HG03342 (cell line): ENCODE data around the gene KY.

Source experiments
- ATAC-seq: cut with Tn5 transposase; IDR thresholded peaks from one replicate; pipeline ENCODE4 v1.9.1; 2021; ENCODE audit warnings: mild to moderate bottlenecking, moderate library complexity; ENCODE audit not compliant: unreplicated experiment

KY gene, protein sequence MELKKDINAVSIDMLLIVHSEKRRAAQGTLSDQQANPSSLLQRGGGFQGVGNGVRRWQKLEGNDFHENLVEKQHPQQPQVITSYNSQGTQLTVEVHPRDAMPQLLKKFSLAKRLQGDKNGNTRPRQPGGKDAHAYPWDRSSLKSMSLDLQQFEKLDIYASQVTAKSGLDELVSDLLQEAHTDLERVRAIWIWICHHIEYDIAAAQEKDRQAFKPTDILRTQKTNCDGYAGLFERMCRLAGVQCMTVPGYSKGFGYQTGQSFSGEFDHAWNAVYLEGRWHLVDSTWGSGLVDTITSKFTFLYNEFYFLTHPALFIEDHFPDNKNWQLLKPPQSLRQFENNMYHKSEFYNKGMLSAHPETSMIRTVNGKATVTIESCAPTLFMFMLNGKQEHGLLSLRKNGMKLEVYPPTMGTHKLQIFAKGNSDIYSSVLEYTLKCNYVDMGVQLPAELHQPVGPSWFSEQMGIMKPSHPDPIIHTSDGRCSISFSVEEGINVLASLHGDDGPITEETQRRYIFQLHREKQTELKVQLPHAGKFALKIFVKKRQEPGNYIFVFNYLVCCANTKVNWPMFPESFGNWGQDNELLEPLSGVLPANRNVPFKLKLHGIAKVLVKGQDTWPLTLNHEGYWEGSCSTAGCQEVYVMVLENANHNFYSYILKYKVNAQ

DNA sequence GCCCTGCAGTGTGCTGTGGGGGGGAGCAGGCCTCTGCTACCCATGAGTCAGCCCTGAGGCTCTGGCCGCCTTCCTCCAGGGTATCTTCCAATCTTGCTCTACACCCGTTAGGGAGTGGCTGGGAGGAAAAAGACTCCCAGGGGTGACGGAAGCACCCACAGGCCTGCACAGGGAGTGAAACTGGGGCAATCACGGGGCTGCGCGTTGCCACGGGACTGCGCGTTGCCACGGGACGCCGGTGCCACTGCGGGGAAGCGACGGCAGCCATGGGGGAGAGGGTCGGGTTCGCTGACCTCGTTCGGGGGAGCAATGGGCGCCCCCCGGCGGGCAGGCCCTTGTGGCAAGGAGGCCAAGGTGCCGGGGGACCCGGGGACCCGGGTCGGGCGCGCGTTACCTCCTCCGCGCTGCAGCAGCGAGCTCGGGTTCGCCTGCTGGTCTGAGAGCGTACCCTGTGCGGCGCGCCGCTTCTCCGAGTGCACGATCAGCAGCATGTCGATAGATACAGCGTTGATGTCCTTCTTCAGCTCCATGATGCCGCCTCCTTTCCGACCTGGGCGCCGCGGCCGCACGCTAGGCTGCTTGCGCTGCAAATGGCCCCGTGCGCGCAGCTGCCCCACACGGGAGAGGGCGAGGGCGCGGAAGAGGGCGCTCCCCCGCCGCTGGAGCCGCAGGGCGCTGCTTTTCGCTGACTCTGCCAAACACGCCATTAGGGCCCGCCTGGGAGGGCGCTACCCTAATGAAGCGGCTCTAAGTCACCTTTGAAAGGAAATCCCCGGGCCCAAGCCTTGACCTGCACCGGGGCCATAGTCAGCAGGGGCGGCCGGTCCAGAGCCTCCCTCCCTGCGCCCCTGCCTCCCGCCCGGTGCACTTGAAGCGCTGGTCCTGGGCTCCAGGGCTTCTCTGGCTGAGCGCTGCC, at the start of gene KY:
KY (minus strand) TSS at position 592 of the 916 bp plus-strand sequence; CDS start at position 530, 62 bp downstream.
- no peak for ATAC-seq

DNA sequence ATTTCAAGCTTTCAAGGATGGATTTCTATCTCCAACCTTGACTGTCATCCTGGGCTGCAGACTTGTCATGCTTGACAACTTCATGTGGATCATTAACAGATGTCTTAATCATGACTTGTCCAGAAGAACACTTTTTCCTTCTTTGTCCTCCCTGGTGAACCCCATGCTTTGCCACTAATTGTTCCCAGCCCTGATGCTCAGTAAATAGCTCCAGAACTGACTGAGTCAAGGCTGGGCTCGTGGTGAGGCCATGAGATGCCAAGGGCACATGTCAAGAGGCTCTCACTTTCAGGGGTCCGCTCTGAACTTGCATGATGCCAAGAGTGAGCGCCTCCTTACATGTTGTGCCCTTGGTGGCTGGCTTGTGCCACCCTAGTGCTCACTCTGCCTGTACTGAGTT, 48.9 kb upstream of the KY start:
- ATAC-seq: no peak

DNA sequence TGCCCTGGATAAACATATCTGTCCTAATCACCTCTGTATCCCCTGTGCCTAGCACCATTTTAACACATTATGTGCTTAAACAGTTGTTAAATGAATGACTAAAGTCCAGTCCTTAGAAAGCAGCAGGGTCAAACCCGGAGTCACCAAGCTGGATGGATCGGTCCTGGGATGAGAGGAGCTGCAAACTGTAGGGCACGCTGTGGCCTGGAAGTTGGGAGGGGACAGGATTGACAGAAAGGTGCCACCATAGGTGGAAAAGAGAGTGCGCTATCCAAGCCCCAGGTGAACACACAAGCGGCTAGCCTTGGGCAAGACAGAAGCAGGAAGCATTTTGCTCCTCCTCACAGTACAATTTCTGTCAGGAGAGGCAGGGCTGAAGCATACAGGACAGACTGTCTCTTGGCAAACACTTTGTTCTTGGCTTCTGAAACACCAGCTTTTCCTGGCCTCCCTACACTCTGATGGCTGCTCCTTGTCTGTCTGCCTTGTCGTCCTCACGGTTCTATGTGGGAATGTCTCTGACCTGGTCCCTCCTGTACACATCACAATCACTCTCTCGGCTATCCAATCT, 48.4 kb upstream of the KY start:
- ATAC-seq: no peak

DNA sequence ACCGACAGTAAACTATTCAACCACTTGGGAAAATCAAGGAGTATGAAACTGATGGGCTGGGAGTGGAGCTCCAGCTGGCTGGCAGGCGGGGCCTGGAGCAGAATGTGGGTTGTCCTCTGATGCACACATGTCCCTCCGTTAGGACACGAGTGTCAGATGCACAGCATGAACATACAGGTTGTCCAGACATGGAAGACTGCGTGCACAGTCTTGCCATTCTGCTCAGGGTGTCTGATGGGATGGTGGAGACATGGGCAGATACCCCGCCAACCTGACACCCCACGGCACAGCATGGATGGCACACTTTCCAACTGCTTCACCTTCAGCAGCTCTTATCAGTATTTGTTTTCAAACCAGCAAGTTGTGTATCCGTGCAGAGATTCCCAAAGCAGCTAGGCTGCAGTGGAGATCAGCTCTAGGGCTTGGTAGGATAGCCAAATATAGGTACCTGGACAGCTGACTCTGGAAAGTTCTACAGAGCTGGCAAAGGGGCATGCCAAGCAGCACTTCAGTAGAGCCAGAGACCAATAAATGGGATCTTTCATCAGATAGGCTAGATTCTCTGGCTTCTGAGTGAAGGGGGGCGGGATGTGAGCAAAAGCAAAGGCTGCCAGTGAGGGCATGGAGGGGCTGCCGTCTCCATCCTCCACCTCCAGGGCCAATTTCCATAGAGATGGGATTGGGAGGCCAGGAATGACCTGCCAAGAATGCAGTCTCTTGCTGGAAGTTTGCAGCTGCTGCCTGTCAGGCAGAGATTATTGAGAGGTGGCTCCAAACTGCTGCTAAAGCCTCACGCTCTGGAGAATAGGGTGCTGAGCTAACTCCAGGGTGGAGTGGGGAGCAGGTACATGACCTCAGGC, 47.2 kb upstream of the KY start:
- ATAC-seq: no peak

DNA sequence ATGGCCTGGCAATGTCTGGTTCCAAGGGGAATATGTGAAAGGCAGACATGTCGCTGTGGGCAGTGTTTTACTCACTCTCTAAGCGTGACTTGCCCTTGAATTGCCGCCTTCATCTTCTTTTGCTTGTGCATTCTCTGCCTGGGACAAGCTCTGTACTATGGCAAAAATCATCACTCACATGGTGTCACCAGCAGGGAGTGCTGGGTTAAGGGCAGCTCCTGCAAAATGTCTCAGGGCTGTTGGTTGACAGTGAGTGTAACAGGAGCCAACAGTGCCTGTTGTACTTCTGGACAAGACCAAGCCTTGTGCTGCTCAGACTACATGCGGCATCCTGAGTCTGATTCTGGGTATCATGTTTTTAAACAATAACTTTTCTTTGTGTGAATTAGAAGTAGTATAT, 45.3 kb upstream of the KY start:
- ATAC-seq: no peak

DNA sequence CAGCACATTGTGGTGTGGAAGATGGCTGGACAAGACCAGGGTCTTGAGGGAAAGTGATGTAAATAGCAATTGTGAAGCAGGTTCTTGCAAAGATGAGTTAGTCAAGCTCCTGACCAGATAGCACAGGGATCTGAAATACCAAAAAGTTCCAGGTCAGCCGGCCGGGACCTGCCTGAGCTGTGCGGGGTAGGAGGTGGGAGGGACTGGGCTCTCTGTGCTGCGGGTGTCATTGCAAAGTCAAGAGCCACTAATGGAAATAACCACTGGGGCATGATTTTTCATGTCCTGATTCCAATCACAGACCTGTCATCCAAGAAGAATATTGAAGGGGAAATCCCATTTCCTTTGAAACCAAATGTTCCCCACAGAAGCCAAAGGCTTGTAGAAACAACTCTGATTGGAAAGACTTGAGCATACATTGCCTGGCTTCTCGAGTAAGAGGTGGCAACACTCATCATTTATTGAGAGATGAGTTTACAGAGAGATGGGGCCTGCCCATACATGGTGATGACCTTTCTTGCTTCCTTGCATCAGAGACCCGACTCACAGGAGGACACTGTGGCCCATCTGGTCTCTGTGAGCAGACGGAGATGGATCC, 44.2 kb upstream of the KY start:
- no peak for ATAC-seq

DNA sequence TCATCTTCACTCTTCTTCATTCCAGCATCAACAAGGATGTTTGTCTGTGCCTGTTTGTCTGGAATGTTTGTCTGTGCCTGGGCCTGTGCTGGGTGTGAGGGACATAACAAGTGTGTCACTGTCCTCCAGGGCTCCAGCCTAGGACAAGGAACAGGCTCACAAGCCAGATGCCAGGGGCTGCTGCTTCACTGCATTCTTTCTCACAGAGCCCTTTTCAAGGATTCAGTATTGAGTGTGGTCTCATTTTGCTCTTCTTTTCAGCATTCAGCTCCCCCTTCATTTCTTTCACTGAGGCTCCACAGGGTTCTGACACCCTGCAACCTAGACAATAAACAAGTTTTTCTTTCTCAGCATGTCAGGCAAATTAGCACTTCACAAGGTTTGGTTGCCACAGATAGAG, 43.6 kb upstream of the KY start:
- no peak for ATAC-seq

DNA sequence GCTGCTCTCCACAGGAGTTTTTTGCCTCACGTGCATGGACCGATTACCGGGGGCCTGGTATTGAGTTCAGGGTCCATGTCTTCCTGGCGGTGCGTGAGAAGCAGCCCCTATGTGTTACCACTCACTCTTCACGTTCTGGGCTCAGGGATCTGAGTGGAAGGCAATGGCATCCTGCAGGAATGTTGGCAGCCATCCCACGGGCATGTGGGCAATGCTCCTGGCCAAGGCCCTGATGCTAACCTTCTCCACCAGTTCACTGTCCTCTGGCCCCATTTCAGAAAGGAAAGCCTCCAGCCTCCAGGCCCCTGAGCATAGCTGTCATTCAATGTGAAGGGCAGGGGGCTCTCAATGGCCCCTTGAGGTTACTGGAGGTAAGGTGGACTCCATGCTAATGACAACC, 43.0 kb upstream of the KY start:
- no peak for ATAC-seq

DNA sequence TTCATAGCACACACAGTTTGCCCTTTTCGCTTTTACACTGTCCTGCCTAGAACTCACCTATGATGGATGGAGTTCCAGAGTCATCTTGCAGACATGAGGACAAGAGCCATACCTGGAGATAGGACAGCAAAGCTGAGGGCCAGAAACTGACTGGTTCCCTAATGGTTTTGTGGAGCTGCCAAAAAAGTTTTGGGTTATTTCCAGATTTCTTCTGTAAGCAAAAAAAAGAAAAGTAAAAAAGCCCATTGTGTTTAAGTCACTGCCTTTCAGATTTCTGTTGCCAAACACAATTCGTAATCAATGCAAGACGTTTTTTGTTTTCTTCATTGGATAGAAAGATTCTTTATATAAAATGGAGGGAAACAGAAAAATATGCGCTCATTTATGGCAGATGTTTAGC, 42.4 kb upstream of the KY start:
- no peak for ATAC-seq

DNA sequence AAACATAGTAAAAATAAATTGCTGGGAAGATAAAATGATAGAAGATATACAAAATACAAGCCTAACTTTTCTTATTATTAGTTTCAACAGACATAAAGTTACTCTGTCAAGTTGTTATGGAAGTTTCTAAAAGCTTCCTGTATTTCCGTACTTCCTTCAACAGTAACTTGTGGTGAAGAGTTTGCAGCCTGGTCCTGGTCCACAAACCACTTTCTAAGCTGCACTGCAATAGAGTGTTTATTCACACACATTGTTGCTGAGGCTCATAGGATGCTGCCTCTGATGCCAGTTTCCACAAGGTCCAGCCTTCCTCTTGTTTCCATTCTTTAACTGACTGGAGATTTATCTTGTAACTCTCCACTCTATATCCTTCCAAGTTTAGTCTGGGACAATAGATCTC, 39.4 kb upstream of the KY start:
- ATAC-seq: no peak

DNA sequence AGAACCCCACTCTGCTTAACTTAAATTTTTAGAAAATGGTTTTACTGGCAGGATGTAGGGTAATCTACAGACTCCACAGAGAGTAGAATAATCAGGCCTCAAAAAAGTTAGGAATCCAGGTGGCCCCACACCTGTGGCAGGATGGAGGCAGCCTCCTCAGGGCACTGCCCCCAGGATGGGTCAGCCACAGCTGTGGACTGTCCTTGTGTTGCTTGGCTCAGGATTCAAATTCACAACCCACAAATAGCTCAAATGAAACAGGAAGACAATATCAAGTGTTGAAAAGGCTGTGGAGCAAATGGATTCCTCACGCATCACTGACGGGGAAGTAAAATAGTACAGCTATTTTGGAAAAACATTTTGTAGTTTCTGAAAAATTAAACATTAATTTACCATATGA, 36.8 kb upstream of the KY start:
- ATAC-seq: no peak

DNA sequence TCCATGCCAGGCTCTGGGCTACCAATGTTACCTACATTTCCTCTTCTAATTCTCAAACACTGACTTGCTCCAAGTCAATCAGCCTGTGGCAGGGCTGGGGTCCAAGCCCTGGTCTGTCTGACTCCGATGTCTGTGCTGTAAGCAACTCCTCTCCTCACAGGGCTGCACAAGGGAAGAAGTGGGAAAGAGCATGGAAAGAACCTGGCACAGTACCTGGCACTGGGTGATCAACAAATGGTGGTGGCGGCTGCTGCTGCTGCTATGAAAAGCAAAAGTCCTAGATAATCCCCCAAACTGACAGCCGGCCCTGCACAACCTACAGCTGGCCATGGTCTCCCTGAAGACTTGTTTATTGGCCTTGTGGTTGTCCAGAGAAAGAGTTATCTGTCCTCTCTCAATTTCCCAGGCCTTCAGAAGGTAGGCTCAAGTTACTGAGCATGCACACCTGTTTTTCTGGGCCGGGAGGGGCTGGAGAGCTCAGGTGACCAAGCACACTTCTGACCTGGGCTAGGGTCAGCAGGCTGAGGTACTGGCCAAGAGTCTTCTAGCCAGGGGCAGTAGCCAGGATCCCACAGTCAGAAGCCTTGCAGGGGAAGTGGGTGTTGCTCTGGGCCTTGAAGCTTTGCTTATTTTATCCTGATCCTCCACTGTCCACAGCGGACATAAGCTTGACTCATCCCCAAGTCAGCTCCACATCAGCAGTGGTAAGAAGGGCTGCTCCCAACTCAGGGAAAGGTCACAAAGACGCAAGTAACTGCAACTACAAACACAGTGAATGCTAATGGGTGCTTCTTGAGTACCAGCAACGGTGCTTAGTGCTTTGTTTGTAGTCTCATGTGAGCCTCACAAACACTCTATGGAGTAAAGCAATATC, 35.3 kb upstream of the KY start:
- ATAC-seq: no peak

DNA sequence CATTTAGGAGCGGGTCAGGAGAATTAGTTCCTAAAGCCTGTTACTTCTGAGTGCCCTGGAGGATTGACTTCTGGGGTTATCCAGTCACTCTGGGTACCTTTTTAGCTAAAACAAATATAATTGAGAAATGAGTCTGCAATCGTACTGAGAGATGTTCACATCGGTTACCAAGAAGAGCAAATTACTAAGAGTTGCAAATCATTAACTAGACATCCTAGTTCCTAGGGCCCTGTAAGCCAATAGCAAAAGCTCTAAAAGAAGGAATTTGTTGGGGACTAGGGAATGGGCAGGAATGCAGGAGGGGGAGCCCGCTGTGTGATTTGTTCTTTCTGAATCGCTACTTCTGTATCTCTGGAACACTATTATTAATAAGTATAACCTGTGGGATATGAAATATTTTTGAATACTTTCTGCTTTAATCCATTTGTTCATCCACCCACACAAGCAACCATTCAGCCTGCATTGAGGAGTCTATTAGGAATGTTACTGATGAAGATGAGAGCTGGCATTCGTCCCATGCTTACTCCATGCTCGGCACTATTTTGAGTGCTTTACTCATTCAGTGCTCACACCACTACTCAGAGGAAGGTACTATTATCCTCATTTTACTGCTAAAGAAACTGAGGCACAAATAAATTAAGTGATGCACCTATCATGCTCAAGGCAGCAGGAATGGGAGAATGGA, 31.5 kb upstream of the KY start:
- ATAC-seq: no peak

DNA sequence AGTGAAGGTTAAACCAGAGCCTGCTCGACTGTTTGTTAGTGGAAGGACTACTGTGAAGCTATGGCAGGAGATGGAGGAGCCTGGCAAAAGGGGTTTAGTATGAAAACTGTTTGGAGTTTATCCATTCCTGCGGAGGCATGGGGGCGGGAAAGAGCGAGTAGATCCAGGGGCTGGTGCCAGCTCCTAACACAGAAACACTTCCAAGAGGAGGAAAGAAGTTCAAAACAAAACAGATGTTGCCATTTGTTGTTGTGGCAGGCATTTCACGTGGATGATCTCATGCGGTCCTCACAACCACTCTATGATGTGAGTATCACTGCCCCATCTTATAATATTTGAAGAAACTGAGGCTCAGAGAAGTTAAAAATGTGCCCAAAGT, 30.7 kb upstream of the KY start:
- ATAC-seq: no peak

DNA sequence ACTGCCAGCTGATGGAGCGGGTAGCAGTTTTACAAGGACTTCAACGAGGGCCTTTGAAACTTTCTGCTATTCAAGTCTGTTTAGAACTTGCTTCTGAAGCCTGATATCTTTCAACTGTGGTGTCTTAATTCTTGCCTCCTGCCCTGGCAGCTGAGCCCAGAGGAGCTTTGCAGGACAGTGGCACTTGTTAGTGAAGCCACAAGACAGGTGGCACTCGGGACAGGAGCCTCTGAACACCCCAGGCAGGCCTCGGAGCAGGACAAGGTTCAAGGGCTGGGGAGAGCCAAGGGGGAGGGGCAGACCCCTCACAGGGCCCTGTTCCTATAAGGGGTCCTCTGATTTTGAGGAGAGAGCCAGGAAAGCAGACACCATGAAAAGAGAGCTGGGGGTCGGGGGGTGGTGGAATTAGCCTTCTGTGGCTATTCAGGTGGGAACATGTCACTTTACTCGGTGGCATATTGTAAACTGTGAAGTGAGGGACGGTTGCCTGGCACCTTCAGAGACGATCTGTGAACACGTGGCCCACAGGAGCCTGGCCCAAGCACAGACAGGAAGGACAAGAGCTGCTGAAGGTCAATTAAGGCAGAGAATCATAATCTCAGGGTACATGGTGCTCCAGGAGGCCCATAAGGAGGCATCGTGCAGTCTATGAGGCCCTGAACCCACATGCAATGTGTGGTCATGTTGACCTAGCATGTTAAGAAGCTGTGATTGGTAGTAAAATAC, 30.1 kb upstream of the KY start:
- ATAC-seq: no peak

DNA sequence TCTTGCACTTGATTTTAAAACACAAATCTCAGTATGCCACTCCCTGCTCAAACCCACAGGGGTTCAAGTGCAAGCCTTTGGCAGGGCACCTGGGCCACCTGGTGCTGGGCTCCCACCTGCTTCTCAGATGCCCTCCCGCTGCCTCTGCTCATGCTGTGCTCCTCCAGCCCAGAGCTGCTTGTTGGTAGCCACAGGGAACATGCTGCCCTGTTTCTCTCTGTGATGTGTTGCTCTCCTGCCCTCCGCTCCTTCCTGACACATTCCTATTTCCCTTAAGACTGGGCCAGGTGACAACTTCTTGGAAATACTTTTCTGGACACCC, 27.1 kb upstream of the KY start:
- no peak for ATAC-seq

DNA sequence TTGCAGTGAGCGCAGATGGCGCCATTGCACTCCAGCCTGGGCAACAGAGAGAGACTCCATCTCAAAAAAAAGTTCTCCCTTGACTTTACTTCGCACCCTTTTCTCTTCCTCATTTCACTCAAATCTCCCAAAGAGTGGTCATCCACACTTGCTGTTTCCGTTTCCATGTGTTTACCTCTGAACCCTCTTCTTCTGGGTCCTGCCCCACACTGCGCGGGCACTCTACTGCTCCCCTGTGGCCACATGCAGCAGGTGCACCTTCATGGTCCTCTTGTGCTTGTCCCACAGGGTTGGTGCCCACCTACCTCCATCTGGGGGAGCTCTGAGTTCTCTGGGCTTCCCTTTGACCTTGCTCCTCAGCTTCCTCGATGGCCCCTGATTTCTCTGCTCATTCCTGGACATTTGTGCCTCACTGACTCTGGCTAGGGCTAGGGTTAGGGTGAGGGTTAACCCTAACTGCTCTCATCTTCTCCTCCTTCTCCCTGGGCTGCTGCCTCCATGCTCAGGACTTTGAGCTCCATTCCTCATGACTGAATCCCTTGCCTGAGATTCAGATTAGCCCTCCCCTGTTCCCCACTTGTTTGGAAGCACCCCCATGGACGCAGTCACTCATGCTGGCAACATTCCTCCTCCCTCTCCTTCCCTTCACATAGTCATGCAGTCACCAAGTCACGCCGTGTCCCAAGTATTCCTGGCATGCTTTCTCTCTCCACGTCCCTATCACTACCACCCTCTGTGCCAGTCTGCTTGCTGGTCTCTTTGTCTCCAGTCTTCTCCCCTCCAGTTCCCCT, 26.6 kb upstream of the KY start:
- no peak for ATAC-seq
